H9 (cell line): Measurements from ENCODE around the gene STRIT1. TPM values are rescaled to one million over a fixed set of nuclear protein-coding genes. Genes with fewer than 3 reads are reported as not detected.

ENCODE experiments used
- DNase-seq: peaks from one replicate; pipeline ENCODE4 v3.0.0-alpha.2; 2017
- H2AFZ ChIP-seq: one replicate; pipeline ENCODE4 v1.6.1; 2013; ENCODE audit warnings: mild to moderate bottlenecking, low read length, control low read depth, moderate library complexity
- H2AK5ac ChIP-seq: 2 replicates; pipeline ENCODE4 v1.6.1; 2013; ENCODE audit warnings: low read length, control low read depth, mixed read lengths; ENCODE audit not compliant: insufficient read length
- H2BK120ac ChIP-seq: one replicate; pipeline ENCODE4 v1.6.1; 2013; ENCODE audit warnings: low read depth, mild to moderate bottlenecking, low read length, control low read depth, inconsistent platforms; ENCODE audit not compliant: poor library complexity, severe bottlenecking
- H2BK12ac ChIP-seq: 2 replicates; pipeline ENCODE4 v1.6.1; 2013; ENCODE audit warnings: low read length, control low read depth, mixed read lengths, low read depth; ENCODE audit not compliant: insufficient read length
- H2BK15ac ChIP-seq: 2 replicates; pipeline ENCODE4 v1.6.1; 2013; ENCODE audit warnings: low read depth, low read length, control low read depth
- H2BK20ac ChIP-seq: one replicate; pipeline ENCODE4 v1.6.1; 2013; ENCODE audit warnings: low read depth, mild to moderate bottlenecking, low read length, control low read depth, inconsistent platforms; ENCODE audit not compliant: poor library complexity, severe bottlenecking
- H2BK5ac ChIP-seq: 2 replicates; pipeline ENCODE4 v1.6.1; 2013; ENCODE audit warnings: low read length, control low read depth, mixed read lengths; ENCODE audit not compliant: insufficient read length
- H3K14ac ChIP-seq: 2 replicates; pipeline ENCODE4 v1.6.1; 2013; ENCODE audit warnings: low read length, control low read depth; ENCODE audit not compliant: insufficient read depth
- H3K18ac ChIP-seq: 2 replicates; pipeline ENCODE4 v1.6.1; 2013; ENCODE audit warnings: low read depth, mild to moderate bottlenecking, mixed read lengths, low read length, control low read depth; ENCODE audit not compliant: insufficient read length
- H3K23ac ChIP-seq: 2 replicates; pipeline ENCODE4 v1.6.1; 2013; ENCODE audit warnings: low read length, control low read depth, mixed read lengths, low read depth; ENCODE audit not compliant: insufficient read length
- H3K23me2 ChIP-seq: 2 replicates; pipeline ENCODE4 v1.6.1; 2013; ENCODE audit warnings: low read depth, mild to moderate bottlenecking, mixed read lengths, low read length, control low read depth; ENCODE audit not compliant: insufficient read length, poor library complexity, severe bottlenecking
- H3K27ac ChIP-seq: 2 replicates; pipeline ENCODE4 v1.5.1; 2013; ENCODE audit warnings: low read length, control low read depth, mixed read lengths, low read depth; ENCODE audit not compliant: insufficient read length
- H3K27me3 ChIP-seq: 2 replicates; pipeline ENCODE4 v1.6.1; 2013; ENCODE audit warnings: low read length, control low read depth, inconsistent platforms; ENCODE audit not compliant: insufficient read depth
- H3K4ac ChIP-seq: 2 replicates; pipeline ENCODE4 v1.6.1; 2013; ENCODE audit warnings: low read depth, mild to moderate bottlenecking, control low read depth, inconsistent platforms, low read length, moderate library complexity
- H3K4me1 ChIP-seq: 2 replicates; pipeline ENCODE4 v1.6.1; 2013; ENCODE audit warnings: low read length, control low read depth, inconsistent platforms; ENCODE audit not compliant: insufficient read depth
- H3K4me2 ChIP-seq: 2 replicates; pipeline ENCODE4 v1.6.1; 2013; ENCODE audit warnings: low read length, control low read depth, mixed read lengths; ENCODE audit not compliant: insufficient read length, insufficient read depth
- H3K56ac ChIP-seq: 2 replicates; pipeline ENCODE4 v1.6.1; 2013; ENCODE audit warnings: low read depth, mild to moderate bottlenecking, mixed read lengths, low read length, control low read depth; ENCODE audit not compliant: insufficient read length
- H3K79me1 ChIP-seq: 2 replicates; pipeline ENCODE4 v1.6.1; 2013; ENCODE audit warnings: low read depth, mild to moderate bottlenecking, moderate library complexity, low read length, control low read depth, inconsistent platforms; ENCODE audit not compliant: insufficient read depth, poor library complexity, severe bottlenecking
- H3K79me2 ChIP-seq: 2 replicates; pipeline ENCODE4 v1.6.1; 2013; ENCODE audit warnings: low read length, control low read depth, inconsistent platforms; ENCODE audit not compliant: insufficient read depth
- H3K9ac ChIP-seq: 2 replicates; pipeline ENCODE4 v1.6.1; 2013; ENCODE audit warnings: low read length, control low read depth, mixed read lengths; ENCODE audit not compliant: insufficient read length; ENCODE audit errors: extremely low read depth
- H3K9me3 ChIP-seq: one replicate; pipeline ENCODE4 v1.6.1; 2013; ENCODE audit warnings: low read depth, low read length, inconsistent platforms; ENCODE audit not compliant: control insufficient read depth
- H3T11ph ChIP-seq: one replicate; pipeline ENCODE4 v1.6.1; 2013; ENCODE audit warnings: mild to moderate bottlenecking, low read length, control low read depth, inconsistent platforms
- H4K20me1 ChIP-seq: one replicate; pipeline ENCODE4 v1.6.1; 2013; ENCODE audit not compliant: control insufficient read depth, insufficient read length, insufficient read depth
- H4K5ac ChIP-seq: 2 replicates; pipeline ENCODE4 v1.6.1; 2013; ENCODE audit warnings: low read depth, mild to moderate bottlenecking, mixed read lengths, low read length, control low read depth; ENCODE audit not compliant: insufficient read length
- H4K8ac ChIP-seq: replicated peaks from 2 replicates; pipeline ENCODE4 v1.6.1; 2013; ENCODE audit warnings: low read length, control low read depth, mixed read lengths, low read depth; ENCODE audit not compliant: insufficient read length
- H4K91ac ChIP-seq: 2 replicates; pipeline ENCODE4 v1.6.1; 2013; ENCODE audit warnings: low read depth, mild to moderate bottlenecking, moderate library complexity, mixed read lengths, low read length, control low read depth; ENCODE audit not compliant: insufficient read length
- H3K27ac Mint-ChIP-seq, 3 experiments: 2 replicates in 2 of 3; 3 replicates in 1 of 3; pipeline ENCODE4 v1.8.0; 2020 to 2021; ENCODE audit warnings: mixed read lengths in 3 of 3, mild to moderate bottlenecking in 1 of 3, moderate library complexity in 1 of 3
- H3K27me3 Mint-ChIP-seq: 2 replicates; pipeline ENCODE4 v1.8.0; 2021; ENCODE audit warnings: low read depth, mild to moderate bottlenecking, moderate library complexity, mixed read lengths
- H3K36me3 Mint-ChIP-seq, 3 experiments: 2 replicates in 2 of 3; 3 replicates in 1 of 3; pipeline ENCODE4 v1.8.0; 2020 to 2021; ENCODE audit warnings: low read depth in 3 of 3, mixed read lengths in 3 of 3; ENCODE audit not compliant: insufficient read depth in 1 of 3
- H3K4me1 Mint-ChIP-seq, 2 experiments: 2 replicates each; pipeline ENCODE4 v1.8.0; 2020; ENCODE audit warnings: mixed read lengths in 2 of 2
- H3K4me3 Mint-ChIP-seq, 2 experiments: 2 replicates in 1 of 2; 3 replicates in 1 of 2; pipeline ENCODE4 v1.8.0; 2020 to 2021; ENCODE audit warnings: mild to moderate bottlenecking in 2 of 2, mixed read lengths in 2 of 2, moderate library complexity in 1 of 2
- H3K9me3 Mint-ChIP-seq, 2 experiments: 2 replicates in 1 of 2; 3 replicates in 1 of 2; pipeline ENCODE4 v1.8.0; 2020; ENCODE audit warnings: mild to moderate bottlenecking in 2 of 2, mixed read lengths in 2 of 2, moderate library complexity in 1 of 2
- WGBS: extraction: QIAGEN DNeasy Blood & Tissue Kit; methylation state at CpG from one replicate; pipeline ENCODE4 v1.1.7; 2013; ENCODE audit warnings: missing lambda C conversion rate, low lambda C conversion rate, mixed read lengths; ENCODE audit not compliant: insufficient read length; ENCODE audit errors: extremely low coverage; 5-methylcytosine and 5-hydroxymethylcytosine counted together
- total RNA-seq: library from RNA; stranded (reverse); gene quantifications from 2 replicates; pipeline ENCODE4 v1.2.1, GENCODE V29; 2021
- TF ChIP-seq, protein P1 (sequence below): fragments of 200-600 bp; sonication (generic); conservative IDR thresholded peaks from 3 replicates; pipeline ENCODE4 v1.8.0; 2021; ENCODE audit warnings: antibody characterized with exemption, mild to moderate bottlenecking

STRIT1 gene
- total RNA-seq, 1 experiment from 2014 or later, result not detected

DNA sequence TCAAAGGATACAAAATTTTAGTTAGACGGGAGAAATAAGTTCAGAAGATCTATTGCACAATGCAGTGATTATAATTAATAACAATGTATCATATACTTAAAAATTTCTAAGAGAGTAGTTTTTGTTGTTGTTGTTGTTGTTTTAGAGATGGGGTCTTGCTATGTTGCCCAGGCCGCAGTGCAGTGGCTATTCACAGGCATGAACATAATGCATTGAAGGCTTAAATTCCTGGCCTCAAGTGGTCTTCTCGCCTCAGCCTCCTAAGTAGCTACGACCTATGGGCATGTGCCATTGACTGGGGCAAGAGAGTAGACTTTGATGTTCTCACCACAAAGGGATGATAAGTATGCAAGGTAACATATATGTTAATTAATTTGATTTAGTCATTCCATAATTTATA, 7.5 kb downstream of the STRIT1 start:
- Histone ChIP-seq H3K9ac (no peak overlapping the region), H3K79me1 (no peaks in the 10 kb centered on the region), H3K4me2 (no peak overlapping the region), H2BK15ac (no peak overlapping the region), H3K14ac (no peak overlapping the region), H3K79me2 (no peaks in the 10 kb centered on the region), H4K91ac (no peak overlapping the region), H3K27ac (no peak overlapping the region), H3K9me3 (no peaks in the 10 kb centered on the region), H2BK120ac (no peak overlapping the region), H4K8ac (no peak overlapping the region), H4K5ac (no peak overlapping the region), H3K23ac (no peak overlapping the region), H2BK12ac (no peak overlapping the region), H2AK5ac (no peak overlapping the region), H3T11ph (no peak overlapping the region), H3K18ac (no peak overlapping the region), H3K23me2 (no peaks in the 10 kb centered on the region), H2AFZ (no peak overlapping the region), H3K4me1 (peaks cover 3% of the 10 kb centered on the region; the same call in 1 of the 2 replicates), H2BK5ac (no peak overlapping the region), H3K27me3 (no peaks in the 10 kb centered on the region), H2BK20ac (no peak overlapping the region), H3K56ac (no peak overlapping the region), H4K20me1 (no peaks in the 10 kb centered on the region), H3K4ac (no peak overlapping the region)
- no CpG with 5 or more reads among the region's 4 CpGs for WGBS
- no peak overlapping the region for H3K4me3 Mint-ChIP-seq
- H3K4me1 Mint-ChIP-seq, result peaks cover 0 to 3% of the 10 kb centered on the region in 2 experiments; a peak in 2 of 4 replicates
- no peaks in the 10 kb centered on the region for H3K27me3 Mint-ChIP-seq
- DNase-seq, result no peak
- peaks cover 2 to 3% of the 10 kb centered on the region in 2 experiments; a peak in 4 of 5 replicates for H3K9me3 Mint-ChIP-seq
- peaks cover 0 to 13% (median 3%) of the 10 kb centered on the region in 3 experiments; a peak in 5 of 7 replicates for H3K36me3 Mint-ChIP-seq
- H3K27ac Mint-ChIP-seq, result no peak overlapping the region
- TF ChIP-seq, protein P1, sequence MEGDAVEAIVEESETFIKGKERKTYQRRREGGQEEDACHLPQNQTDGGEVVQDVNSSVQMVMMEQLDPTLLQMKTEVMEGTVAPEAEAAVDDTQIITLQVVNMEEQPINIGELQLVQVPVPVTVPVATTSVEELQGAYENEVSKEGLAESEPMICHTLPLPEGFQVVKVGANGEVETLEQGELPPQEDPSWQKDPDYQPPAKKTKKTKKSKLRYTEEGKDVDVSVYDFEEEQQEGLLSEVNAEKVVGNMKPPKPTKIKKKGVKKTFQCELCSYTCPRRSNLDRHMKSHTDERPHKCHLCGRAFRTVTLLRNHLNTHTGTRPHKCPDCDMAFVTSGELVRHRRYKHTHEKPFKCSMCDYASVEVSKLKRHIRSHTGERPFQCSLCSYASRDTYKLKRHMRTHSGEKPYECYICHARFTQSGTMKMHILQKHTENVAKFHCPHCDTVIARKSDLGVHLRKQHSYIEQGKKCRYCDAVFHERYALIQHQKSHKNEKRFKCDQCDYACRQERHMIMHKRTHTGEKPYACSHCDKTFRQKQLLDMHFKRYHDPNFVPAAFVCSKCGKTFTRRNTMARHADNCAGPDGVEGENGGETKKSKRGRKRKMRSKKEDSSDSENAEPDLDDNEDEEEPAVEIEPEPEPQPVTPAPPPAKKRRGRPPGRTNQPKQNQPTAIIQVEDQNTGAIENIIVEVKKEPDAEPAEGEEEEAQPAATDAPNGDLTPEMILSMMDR, result no peak
